Calu3 (cell line): ENCODE measurements around the gene PLA2G2F. TPM values are rescaled to one million over a fixed set of nuclear protein-coding genes. Genes with fewer than 3 reads are reported as not detected.

ENCODE experiments used
- BruUV-seq: library from RNA; stranded (reverse); fragments of 400-500 nt; replicated peaks from 2 replicates; lab custom pipeline; 2021; lab: Mats Ljungman, UMichigan
- CTCF ChIA-PET: fragments of 300-600 bp; sonication (Branson Sonifier 250); formaldehyde crosslinking; loops from one replicate; lab custom pipeline; 2022; ENCODE audit warnings: antibody characterized with exemption; lab: Charles Lee
- DNase-seq: peaks from one replicate; pipeline ENCODE4 v3.0.0; 2022
- H3K27ac Mint-ChIP-seq: one replicate; pipeline ENCODE4 v1.8.0; 2022; ENCODE audit warnings: mixed read lengths; ENCODE audit not compliant: unreplicated experiment
- H3K27me3 Mint-ChIP-seq: one replicate; pipeline ENCODE4 v1.8.0; 2022; ENCODE audit warnings: mixed read lengths; ENCODE audit not compliant: unreplicated experiment
- H3K36me3 Mint-ChIP-seq: one replicate; pipeline ENCODE4 v1.8.0; 2022; ENCODE audit warnings: mild to moderate bottlenecking, moderate library complexity, mixed read lengths; ENCODE audit not compliant: insufficient read depth, unreplicated experiment
- H3K4me1 Mint-ChIP-seq: one replicate; pipeline ENCODE4 v1.8.0; 2022; ENCODE audit warnings: mild to moderate bottlenecking, low read depth, mixed read lengths; ENCODE audit not compliant: unreplicated experiment
- H3K4me3 Mint-ChIP-seq: one replicate; pipeline ENCODE4 v1.8.0; 2022; ENCODE audit warnings: mild to moderate bottlenecking, low read depth, moderate library complexity, mixed read lengths; ENCODE audit not compliant: unreplicated experiment
- H3K9me3 Mint-ChIP-seq: one replicate; pipeline ENCODE4 v1.8.0; 2022; ENCODE audit warnings: low read depth, mixed read lengths; ENCODE audit not compliant: unreplicated experiment
- CTCF ChIP-seq: fragments of 200-600 bp; IDR thresholded peaks from one replicate; pipeline ENCODE4 v1.8.0; 2022; ENCODE audit warnings: antibody characterized with exemption; ENCODE audit not compliant: unreplicated experiment
- intact Hi-C: fragments of 100-400 bp; cut with micrococcal nuclease; formaldehyde crosslinking; loops from one replicate; pipeline ENCODE4 v1.10.0; 2022; ENCODE audit not compliant: unreplicated experiment
- total RNA-seq: library from RNA; stranded (reverse); gene quantifications from 2 replicates; pipeline ENCODE4 v1.2.3, GENCODE V29; 2022

Gene PLA2G2F
- total RNA-seq, 1 experiment from 2014 or later: not detected

- no peak overlapping the region for H3K27ac Mint-ChIP-seq
- intact Hi-C loops: no loop called here
- BruUV-seq: no TSS peak
- no peak for DNase-seq
- H3K9me3 Mint-ChIP-seq: no peaks in the 10 kb centered on the region
- peaks cover 11% of the 10 kb centered on the region for H3K4me1 Mint-ChIP-seq
- CTCF ChIA-PET: no interaction called here
- H3K36me3 Mint-ChIP-seq: no peaks in the 10 kb centered on the region
- no peaks in the 10 kb centered on the region for H3K27me3 Mint-ChIP-seq
- TF ChIP-seq CTCF: no peak
- H3K4me3 Mint-ChIP-seq: no peak overlapping the region
Measured at GRCh38 chr1:20198296-20198695, 59.2 kb downstream of the PLA2G2F start.

- Mint-ChIP-seq H3K27ac (no peak overlapping the region), H3K4me1 (peaks cover 11% of the 10 kb centered on the region), H3K9me3 (no peaks in the 10 kb centered on the region), H3K27me3 (no peaks in the 10 kb centered on the region), H3K36me3 (no peaks in the 10 kb centered on the region), H3K4me3 (no peak overlapping the region)
- BruUV-seq: no TSS peak
- no peak for DNase-seq
- intact Hi-C loops: no loop called here
- no peak for TF ChIP-seq CTCF
- CTCF ChIA-PET: no interaction called here
Measured at GRCh38 chr1:20198918-20199317, 59.8 kb downstream of the PLA2G2F start.

- TF ChIP-seq CTCF: no peak
- BruUV-seq: no TSS peak
- H3K4me1 Mint-ChIP-seq: peaks cover 11% of the 10 kb centered on the region
- peak; percentile 28 for DNase-seq
- H3K4me3 Mint-ChIP-seq: no peak overlapping the region
- no peaks in the 10 kb centered on the region for H3K27me3 Mint-ChIP-seq
- no peaks in the 10 kb centered on the region for H3K36me3 Mint-ChIP-seq
- intact Hi-C loops: no loop called here
- H3K27ac Mint-ChIP-seq: no peak overlapping the region
- no peaks in the 10 kb centered on the region for H3K9me3 Mint-ChIP-seq
- CTCF ChIA-PET: interaction anchor here (1.0 kb wide), 1 partner anchor 20 kb away, joined by 3 read pairs; no protein-coding TSS in a partner anchor
Measured at GRCh38 chr1:20199403-20199802, 60.3 kb downstream of the PLA2G2F start.

- no peak for TF ChIP-seq CTCF
- intact Hi-C loops: no loop called here
- no peaks in the 10 kb centered on the region for H3K27me3 Mint-ChIP-seq
- H3K4me3 Mint-ChIP-seq: no peak overlapping the region
- no peak overlapping the region for H3K27ac Mint-ChIP-seq
- H3K4me1 Mint-ChIP-seq: peaks cover 11% of the 10 kb centered on the region
- BruUV-seq: no TSS peak
- no peak for DNase-seq
- H3K9me3 Mint-ChIP-seq: no peaks in the 10 kb centered on the region
- H3K36me3 Mint-ChIP-seq: no peaks in the 10 kb centered on the region
- CTCF ChIA-PET: interaction anchor here (1.0 kb wide), 1 partner anchor 20 kb away, joined by 3 read pairs; no protein-coding TSS in a partner anchor
Measured at GRCh38 chr1:20199840-20200239, 60.7 kb downstream of the PLA2G2F start.

Other genes with a start within 250 kb of the PLA2G2F start
- gene PLA2G2E, start 215.7 kb upstream of the PLA2G2F start, total RNA-seq: not detected in 2 replicates
- gene PLA2G2A, start 159.7 kb upstream of the PLA2G2F start, total RNA-seq: not detected in 2 replicates
- not detected in 2 replicates for gene PLA2G5, start 69.1 kb upstream of the PLA2G2F start, total RNA-seq
- not detected in 2 replicates for gene PLA2G2D, start 19.8 kb upstream of the PLA2G2F start, total RNA-seq
- 0.33 and 0.37 TPM in 2 replicates for gene UBXN10, start 46.8 kb downstream of the PLA2G2F start, total RNA-seq
- gene PLA2G2C, start 47.2 kb downstream of the PLA2G2F start, total RNA-seq: not detected in 2 replicates
- gene VWA5B1, start 151.6 kb downstream of the PLA2G2F start, total RNA-seq: not detected in 2 replicates